HL-60/S4 treated with retinoic acid at 250 ng/mL for 4 days and 3 days (cell line): ENCODE measurements around the gene OR1I1.
"Not testable (repeated sequence)": the region's sequence is repeated elsewhere in the genome, so short reads cannot be mapped to it uniquely, and the experiment has no call there.

Experiments used
- in situ Hi-C: fragments of 300-500 bp; cut with MboI; formaldehyde crosslinking; loops from 2 replicates; pipeline ENCODE4 v1.7.0; 2022; ENCODE audit warnings: low sequenced_read_pairs

Gene OR1I1, protein sequence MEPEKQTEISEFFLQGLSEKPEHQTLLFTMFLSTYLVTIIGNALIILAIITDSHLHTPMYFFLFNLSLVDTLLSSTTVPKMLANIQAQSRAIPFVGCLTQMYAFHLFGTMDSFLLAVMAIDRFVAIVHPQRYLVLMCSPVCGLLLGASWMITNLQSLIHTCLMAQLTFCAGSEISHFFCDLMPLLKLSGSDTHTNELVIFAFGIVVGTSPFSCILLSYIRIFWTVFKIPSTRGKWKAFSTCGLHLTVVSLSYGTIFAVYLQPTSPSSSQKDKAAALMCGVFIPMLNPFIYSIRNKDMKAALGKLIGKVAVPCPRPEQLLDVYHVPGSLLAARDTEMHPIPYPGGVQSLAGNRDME

DNA sequence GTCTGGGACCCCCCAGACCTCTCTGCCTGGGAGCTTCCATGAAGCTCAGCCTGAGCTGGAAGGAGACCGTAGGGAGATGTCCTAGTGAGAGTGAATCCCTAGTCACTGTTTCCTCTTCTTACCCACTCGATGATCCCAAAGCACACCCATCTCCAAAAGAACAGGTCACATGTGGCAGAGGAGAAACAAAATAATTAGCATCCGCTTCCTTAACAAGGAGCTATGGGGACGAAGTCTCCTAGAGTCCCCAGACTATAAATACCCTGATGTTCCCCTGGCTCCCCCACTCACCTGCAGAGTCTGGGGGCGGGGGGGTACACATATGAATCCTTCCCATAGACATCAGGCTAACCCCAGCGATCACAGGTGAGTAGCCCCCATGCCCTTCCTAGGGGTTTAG is at the start of gene OR1I1:
OR1I1 (plus strand) TSS at position 301 of the 400 bp plus-strand sequence. CDS start 4,855 bp downstream, outside the sequence.
- in situ Hi-C loops = no loop called here

DNA sequence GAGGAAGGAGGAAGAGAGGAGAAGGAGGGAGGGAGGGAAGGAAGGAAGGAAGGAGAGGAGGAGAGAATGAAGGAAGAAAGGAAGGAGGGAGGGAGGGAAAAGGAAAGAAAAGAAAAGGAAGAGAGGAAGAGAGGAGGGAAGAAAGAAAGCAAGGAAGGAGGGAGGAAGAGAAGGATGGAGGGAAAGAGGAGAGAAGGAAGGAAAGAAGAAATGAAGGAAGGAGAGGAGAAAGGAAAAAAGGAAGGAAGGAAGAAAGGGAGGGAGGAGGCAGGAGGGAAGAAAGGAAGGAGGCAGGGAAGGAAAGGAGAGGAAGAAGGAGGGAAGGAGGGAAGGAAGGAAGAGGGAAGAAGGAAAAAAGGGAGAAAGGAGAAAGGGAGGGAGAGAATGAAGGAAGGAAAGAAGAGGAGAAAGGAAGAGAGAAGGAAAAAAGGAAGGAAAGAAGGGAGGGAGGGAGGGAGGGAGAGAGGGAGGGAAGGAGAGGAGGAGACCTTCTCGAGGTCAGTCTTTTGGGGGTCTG is 46.2 kb upstream of the OR1I1 start:
- in situ Hi-C loops = no loop called here

DNA sequence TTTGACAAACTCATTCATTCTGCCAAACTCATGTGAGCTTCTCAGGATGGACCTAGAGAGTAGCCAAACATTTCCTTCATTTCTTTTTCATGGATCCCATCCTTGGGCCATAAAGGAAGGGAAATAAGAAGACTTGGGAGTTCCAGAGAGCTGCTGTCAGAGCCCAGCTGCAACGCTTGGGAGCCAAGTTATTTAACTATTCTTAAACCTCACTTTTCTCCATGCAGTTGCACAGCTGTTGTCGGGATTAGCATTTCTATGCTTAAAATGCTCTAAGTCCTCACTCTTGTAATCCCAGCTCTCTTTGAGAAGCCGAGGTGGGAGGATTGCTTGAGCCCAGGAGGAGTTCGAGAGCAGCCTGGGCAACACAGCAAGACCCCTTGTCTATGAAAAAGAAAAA is 44.4 kb upstream of the OR1I1 start:
- in situ Hi-C loops = no loop called here

DNA sequence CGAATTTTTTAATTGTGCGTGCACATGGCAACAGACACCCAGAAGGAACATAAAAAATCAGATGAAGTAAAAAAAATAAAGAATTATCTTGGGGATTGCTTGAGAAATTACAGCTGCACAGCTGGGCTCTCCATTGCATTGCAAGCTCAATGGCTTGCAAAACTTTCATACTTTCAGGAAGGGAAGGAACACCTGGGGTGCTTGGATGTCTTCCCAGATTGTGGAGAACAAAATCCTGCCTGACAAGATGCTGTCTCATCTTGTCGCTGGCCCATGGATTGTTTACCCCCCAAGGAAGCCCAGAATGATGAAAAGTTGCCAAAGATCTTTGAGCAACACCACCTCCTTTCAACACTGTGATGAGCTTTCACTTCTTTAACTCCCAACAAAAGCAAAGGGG is 43.7 kb upstream of the OR1I1 start:
- in situ Hi-C loops = no loop called here

DNA sequence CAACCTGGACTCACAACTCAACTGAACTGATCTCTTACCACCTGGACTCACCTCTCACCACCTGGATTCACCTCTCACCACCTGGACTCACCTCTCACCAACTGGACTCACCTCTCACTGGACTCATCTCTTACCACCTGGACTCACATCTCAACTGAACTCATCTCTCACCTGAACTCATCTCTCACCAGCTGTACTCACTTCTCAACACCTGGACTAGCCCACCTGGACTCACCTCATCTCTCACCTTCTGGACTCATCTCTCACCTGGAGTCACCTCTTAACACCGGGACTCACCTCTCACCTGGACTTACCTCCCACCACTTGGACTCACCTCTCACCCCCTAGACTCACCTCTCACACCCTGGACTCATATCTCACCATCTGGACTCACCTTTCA is 40.0 kb upstream of the OR1I1 start:
- in situ Hi-C loops = no loop called here

DNA sequence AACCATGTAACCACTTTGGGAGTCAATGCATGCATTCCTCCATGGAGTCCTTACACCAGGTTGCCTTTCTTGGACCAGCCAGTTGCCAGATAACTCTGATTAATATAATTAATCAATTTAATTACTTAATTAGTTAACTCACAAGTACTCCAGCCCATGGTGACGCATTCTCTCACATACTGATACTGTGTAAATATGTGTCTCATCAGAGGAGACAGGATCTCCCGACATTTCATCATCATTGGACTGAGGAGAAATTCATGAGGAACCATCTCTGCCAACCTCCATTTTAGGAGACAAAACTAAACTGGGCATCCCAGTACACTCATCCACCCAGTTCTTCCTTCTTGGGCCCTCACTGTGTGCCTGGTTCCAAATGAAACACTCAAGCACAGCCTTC is 39.2 kb upstream of the OR1I1 start:
- in situ Hi-C loops = no loop called here

DNA sequence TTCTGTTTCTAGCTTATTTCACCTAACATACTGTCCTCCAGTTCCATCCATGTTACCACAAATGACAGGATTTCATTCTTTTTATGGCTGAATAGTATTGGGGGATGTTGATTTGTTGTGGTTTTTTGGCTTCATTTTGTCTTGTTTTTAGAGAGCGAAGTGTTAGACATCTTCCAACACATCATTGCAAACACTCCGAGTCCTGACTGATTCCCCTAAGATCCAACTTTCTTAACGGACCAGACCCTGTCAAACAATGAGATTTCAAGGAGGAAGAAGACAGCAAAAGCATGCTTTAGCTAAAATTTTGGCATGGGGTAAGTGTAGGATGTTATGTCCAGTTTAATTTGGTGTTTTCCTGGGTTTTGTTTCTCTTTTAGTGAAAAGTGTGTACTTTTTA is 36.5 kb upstream of the OR1I1 start:
- in situ Hi-C loops = no loop called here

DNA sequence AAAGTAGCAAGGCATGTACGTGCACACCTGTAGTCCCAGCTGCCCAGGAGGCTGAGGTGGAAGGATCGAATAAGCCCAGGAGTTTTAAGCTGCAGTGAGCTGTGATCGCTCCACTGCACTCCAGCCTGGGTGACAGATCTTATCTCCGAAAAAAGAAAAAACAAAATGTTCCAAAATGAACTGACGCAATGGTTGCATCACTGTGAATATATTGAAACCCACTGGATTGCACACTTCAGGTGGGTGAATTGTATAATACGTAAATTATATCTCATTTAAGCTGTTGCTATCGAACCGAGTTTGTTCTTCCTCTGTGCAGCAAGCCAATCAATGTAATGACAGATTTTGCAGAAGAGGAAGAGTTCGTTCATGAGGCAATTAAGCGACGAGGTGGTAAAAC is 34.3 kb upstream of the OR1I1 start:
- in situ Hi-C loops = no loop called here

DNA sequence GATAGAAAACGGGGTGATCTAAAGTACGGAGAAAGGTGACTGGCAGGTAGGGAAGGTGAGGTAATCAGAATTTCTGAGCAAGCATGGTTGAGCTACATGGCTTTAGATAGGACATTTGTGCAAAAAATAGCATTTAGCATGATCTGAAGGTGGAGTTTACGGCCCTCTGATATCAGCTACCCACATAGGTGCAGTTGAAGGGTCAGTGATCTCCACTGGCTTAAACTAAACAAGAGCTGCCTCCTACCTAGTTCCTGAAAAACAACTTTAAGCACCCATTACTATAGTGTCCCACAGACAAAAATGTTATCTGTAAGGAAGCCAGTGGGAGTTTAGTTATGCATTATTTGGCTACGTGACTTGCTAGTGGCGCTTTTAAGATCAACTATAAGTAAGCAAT is 33.9 kb upstream of the OR1I1 start:
- in situ Hi-C loops = no loop called here

DNA sequence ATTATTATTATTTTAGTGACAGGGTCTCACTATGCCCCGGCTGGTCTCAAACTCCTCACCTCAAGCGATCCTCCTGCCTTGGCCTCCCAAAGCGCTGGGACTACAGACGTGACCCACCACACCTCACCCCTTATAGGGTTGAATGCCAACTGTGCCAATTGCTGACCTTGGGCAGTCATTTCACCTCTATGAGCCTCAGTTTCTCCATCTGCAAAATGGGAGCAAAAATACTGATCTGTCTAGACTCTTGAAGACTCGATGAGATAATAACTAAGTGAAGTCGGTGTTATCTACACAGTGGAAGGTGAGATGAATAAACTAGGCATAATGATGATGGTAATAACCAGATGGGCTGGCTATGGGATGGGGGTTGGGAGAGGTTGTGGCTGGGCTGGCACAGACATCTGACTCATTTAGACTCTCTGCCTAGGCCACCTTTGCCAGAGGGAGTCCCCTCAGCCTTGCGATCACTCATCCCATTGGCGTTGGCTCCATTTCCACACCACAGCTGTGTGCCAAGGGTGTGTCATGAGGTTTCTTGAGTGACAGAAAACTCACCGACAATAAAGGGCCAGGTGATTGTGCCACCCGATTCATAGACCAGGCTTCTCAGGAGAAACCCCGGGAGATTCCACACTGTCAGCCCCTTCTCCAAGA is 33.0 kb upstream of the OR1I1 start, which contains the start of gene CASP14:
CASP14 (plus strand) TSS at position 596 of the 657 bp plus-strand sequence. CDS start 2,772 bp downstream, outside the sequence.
- in situ Hi-C loops = no loop called here

DNA sequence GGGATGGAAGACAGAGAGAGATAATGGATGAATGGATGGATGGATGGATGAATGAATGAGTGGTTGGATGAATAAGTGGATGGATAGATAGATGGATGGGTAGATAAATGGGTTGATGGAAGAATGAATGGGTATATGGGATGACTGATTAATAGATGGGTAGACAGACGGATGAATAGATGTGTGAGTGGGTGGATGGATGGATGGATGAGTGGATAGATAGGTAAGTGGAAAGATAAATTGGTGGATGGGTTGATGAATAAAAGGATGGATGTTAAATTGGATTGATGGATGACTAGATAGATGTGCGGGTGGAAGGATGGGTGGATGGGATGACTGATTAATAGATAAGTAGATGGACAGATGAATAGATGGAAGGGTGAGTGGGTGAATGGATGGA is 31.4 kb upstream of the OR1I1 start:
- in situ Hi-C loops = no loop called here

DNA sequence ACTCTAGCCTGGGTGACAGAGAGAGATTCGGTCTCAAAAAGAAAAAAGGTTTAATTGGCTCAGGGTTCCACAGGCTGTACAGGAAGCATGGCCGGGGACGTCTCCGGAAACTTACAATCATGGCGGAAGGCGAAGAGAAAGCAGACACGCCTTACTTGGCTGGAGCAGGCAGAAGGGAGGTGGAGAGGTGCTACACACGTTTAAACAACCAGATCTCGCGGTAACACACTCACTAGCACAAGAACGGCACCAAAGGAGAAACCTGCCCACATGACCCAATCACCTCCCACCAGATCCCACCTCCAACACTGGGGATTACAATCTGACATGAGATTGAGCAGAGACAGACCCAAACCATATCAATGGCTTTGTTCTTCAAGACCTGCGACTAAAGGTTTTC is 20.0 kb upstream of the OR1I1 start:
- in situ Hi-C loops = no loop called here

DNA sequence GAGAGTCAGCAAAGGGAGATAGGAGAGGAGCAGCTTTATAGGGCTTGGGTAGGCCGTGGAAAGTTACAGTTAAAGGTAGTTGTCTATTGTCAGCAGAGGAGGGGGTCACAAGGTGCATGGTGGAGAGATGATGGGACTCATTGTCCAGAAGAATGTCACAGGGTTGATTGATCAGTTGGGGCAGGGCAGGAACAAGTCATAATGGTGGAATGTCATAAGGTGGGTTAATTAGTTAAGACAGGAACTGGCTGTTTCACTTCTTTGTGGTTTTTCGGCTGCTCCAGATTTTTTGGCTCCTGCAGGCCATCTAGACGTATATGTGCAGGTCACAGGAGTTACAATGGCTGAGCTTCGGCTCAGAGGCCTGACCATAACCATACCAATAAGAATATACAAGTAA is 11.6 kb upstream of the OR1I1 start:
- in situ Hi-C loops = not testable (repeated sequence)

DNA sequence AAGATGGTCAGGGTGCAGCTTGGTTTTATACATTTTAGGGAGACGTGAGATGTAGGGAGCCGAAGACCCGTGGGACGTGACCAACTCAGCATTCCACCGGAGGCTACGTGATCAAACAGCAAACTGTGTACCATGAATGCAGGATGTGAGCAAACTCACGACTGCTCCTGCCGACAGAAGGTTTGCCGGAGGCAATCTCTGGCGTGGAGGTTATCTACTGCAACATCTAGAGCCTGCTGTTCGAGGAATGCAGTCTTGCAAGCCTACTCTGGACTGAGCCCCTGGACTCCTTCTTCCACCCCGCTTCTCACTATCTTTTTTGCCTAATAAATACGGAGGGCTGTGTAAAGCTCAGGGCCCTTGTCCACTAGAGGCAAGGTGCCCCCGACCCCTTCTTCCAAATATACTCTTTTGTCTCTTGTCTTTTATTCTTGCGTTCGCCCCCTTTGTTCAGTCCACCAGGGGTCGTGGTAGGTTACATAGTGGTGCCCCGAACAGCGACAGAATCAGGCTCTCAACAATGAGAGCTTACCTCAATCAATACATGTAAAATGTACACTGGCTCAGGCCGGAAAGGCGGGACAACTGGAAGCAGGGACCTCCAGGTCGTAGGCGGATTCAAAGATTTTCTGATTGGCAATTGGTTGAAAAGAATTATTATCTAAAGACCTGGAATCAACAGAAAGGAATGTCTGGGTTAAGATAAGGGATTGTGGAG is 8.9 kb upstream of the OR1I1 start:
- in situ Hi-C loops = no loop called here

DNA sequence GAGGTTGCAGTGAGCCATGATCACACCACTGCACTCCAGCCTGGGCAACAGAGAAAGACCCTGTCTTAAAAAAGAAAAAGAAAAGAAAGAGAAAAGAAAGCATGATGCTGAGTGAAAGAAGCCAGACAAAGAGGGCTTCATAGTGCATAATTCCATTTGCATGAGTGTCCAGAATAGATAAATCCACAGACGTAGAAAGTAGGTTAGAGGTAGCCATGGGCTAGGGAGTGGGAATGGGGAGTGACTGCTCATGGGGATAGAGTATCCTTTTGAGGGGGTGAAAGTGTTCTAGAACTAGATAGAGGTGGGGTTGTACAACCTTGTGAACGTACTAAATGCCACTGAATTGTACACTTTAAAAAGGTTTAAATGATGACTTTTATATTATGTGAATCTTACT is 7.6 kb upstream of the OR1I1 start:
- in situ Hi-C loops = no loop called here

DNA sequence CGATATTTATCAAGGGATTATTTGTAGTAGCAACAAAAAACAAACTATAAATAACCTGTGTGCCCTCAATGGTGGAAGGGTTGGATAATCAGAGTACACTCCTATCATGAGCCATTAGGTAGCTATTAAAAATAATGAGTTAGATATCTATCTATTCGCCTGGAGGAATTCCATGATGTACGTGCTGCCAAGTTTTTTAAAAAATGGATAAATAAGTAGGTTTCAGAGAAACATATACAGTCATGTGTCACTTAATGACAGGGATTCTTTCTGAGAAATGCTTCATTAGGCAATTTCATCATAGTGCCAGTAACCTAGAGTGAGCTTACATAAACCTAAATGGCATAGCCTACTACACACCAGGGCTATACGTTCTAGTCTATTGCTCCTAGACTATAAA is 6.2 kb upstream of the OR1I1 start:
- in situ Hi-C loops = no loop called here

DNA sequence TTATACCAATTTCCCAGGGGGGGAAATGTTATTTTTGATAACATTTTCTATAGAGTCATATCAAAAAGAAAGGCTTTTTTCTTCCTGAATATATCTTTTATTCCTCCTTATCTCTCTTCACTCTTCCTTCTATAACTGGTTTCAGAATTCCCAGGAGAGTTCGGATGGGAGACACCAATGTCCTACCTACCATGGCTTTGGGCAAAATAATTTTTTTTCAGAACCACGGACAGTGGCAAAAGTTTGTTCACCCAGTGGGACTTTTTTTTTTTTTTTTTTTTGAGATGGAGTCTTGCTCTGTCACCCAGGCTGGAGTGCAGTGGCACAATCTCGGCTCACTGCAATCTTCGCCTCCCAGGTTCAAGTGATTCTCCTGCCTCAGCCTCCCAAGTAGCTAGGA is 2.0 kb upstream of the OR1I1 start:
- in situ Hi-C loops = not testable (repeated sequence)

DNA sequence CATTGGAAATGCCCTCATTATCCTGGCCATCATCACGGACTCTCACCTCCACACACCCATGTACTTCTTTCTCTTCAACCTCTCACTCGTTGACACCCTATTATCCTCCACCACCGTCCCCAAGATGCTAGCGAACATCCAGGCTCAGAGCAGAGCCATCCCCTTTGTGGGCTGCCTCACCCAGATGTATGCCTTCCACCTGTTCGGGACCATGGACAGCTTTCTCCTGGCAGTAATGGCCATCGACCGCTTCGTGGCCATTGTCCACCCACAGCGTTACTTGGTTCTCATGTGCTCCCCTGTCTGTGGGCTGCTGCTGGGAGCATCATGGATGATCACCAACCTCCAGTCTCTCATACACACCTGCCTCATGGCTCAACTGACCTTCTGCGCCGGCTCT is 5.2 kb downstream of the OR1I1 start:
- in situ Hi-C loops = no loop called here

DNA sequence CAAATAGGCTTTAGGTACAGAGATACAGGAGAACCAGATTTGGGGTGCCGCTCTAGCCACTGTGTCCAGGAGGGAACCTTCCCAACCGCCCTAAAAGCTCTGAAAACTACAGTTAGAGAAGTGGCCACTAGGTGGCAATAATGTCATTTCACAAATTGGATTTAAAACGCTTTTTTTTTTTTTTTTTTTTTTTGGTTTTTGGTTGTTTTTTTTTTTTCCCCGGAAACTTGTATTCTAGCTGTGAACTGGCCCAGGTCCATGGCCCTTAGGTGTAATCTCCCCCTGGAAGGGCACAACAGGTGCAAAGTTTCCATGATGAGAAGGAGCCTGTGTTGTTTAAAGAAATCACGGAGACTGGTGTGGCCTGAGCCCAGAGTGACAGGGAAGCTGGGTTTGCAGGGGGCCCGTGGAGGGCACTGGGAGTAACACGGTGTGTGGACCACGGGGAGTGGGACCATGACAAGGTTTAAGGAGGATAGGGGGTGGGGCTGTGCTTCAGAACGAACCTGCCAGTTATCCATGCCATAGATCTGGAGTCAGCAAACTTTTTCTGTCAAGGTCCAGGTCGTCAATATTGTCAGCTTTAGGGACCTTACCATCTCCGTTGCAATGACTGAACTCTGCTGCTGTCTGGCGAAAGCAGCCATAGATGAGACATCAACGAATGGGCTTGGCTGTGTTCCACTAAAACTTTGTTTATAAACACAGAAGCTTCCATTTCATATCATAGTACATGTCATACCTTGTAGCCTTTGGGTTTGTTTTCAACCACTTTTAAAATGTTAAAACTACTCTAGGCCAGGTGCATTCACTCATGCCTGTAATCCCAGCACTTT is 10.1 kb downstream of the OR1I1 start:
- in situ Hi-C loops = no loop called here

DNA sequence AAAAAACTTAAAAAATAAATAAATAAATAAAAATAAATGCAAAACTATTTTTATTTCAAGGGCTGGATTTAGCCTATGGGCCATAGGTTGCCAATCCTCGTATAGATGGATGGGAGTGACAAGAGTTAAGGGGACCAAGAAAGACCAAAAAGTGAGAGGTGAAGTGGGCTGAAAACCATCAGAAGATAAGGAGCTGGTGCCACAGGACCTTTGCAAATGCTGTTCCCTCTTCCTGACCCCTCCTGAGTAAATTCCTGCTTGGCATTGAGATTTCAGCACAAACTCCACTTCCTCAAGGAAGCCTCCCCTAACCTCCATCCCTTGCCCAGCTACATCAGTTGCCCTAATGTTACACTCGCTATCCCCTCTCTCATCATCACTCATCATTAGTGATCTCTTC is 11.0 kb downstream of the OR1I1 start:
- in situ Hi-C loops = no loop called here

DNA sequence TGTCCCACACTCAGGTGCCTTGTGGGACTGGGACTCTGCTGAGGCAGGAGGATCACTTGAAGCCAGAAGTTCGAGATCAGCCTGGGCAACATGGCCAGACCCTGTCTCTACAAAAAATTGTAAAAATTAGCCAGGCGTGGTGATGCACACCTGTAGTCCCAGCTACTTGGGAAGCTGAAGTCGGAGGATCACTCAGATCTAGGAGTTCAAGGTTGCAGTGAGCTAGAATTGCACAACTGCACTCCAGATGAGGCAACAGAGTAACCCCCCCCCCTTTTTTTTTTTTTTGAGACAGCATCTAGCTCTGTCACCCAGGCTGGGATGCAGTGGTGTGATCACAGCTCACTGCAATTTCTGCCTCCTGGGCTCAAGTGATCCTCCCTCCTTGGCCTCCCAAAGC is 14.2 kb downstream of the OR1I1 start:
- in situ Hi-C loops = no loop called here
